Stimulated activated CD8-positive, alpha-beta memory T cell treated with anti-CD3 and anti-CD28 coated beads, Interleukin-15, amount 100 ng/mL, for 24 hours (primary cell): ENCODE data around the gene ADCY5.

ENCODE experiments used
- DNase-seq: peaks from one replicate; pipeline ENCODE4 v3.0.0-alpha.2; 2020; ENCODE audit warnings: low read depth

ADCY5 gene

DNA sequence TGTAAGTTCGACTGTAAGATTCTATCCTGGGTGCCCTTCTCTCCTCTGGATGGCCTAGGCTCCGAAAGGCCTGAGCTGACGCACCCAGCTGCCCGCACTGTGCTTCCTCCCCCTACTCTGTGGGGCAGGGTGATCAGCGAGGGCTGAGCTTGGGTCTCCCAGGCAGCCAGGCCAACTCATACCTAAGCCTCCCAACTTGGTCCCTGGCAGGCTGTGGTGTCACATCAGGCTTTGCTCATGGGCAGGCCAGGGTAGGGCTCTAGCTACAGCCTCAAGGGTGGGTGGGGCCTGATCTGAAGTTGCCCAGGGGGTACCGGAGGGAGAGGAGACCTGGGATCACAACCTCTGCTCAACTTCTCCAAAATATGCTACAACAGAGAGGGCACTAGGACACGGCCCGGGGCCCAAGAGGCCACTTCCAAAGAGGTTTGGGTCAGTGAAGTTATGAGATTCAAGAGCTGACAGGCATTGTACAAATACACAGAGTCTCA is 123.1 kb downstream of the ADCY5 start:
- no peak for DNase-seq

DNA sequence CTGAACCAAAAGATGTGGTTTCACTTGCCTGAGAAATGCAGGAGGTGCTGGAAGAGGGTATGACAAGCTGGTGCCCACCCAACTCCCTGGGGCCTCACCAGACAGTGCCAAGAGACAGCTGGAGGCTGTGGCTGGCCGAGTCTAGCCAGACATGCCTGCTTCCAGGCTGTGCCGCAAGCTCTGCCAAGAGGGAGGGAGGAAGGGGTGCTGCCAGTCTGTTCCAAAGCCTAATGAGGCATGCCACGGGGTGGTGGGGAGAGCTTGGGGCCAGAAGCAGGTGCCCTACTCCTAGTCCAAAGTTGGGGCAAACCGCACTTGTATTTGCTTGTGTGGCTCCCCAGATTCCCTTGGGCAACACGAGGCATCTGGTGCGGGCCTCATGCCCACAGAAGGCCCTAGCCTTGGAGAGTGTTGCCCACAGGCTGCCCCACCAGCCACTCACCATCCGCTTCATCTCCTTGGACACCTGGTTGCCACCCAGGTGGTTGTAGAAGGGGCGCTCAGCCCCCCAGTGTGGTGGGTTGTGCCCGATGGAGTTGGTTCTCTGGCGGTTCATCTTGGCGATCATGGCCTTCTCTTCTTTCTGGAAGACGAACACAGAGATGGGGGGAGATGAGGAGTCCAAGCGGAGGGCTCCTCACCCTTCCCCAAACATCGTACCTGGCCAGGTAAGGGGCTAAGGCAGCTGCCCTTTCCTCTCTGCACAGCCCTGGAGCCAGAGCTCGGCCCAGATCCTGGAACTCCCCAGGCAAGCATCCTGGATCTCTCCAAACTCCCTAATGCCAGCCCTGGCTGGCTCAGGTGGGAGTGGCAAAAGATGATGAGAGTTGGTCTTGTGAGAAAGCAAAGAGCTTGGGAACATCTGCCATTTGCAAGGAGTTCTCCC is 123.8 kb downstream of the ADCY5 start:
- DNase-seq = no peak

DNA sequence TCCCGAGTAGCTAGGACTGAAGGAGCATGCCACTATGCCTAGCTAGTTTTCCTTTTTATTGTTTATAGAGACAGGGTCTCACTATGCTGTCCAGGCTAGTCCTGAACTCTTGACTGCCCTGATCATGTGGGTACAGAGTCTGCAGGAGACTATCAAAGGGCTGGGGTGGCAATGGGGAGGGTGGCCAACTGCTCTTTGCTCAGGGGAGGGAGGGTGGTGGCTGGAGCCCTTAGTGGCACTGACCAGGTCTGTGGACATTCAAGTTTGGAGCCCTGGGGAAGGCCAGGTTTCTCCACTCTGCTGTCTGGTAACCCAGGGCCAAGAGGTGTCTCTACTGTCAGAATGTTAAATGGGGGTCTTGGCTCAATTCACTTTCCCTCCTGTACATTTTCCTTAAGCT is 125.1 kb downstream of the ADCY5 start:
- DNase-seq = no peak

DNA sequence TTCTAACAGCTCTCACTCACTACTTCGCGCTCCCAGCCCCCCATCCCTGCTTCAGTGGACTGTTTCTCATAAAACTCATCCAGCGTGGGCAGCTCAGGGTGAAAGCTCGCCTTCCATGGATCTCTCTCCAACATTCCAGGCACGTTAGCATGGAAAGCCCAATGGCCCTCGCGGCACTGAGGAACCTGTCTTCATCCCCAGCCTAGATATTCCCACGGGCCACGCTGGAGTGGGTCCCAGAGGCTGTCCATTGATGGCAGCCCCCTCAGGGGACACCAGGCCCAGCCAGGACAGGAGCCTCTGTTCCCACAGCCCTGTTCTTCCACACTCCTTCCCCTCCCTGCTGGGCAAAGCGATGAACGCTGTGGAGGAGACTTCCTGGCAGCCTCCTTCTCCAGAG is 126.0 kb downstream of the ADCY5 start:
- no peak for DNase-seq

DNA sequence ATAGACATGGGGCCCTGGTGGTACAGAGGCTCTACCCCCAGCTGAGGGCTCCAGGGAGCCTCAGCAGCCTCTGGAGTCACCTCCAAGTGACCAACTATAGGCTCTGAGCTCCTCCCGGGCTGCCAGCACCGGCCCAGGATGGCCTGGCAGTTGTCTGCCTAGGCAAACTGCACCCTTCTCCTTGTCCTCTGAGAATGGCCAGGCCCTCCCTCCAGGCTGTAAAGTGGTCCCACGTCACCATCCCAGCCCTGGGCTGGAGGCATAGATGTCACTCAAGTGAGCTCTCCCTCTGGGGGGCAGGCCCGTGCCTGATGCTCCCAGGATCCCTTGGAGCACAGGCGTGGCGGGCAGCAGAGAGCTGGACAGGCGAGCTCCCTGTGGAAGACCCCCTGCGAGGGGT is 127.1 kb downstream of the ADCY5 start:
- no peak for DNase-seq

DNA sequence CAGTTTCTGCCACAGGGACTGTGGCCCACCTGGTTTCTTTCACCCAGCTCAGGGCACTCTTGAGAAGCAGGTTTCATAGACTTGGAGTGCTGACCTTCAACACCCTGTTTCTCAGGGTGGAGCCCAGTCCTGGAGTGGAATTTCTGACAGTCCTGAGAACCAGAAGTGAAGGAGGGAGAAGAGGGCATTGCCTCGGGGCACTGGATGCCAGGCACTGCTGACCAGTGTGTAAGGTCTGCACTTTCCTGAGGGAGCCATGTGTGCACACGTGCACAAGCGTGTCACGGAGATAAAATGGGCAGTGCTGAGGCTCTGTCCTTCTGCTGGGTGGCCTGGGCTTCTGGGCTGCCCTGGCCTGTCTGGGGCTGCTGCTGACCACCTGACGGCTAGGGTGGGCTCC is 128.7 kb downstream of the ADCY5 start:
- DNase-seq = no peak

DNA sequence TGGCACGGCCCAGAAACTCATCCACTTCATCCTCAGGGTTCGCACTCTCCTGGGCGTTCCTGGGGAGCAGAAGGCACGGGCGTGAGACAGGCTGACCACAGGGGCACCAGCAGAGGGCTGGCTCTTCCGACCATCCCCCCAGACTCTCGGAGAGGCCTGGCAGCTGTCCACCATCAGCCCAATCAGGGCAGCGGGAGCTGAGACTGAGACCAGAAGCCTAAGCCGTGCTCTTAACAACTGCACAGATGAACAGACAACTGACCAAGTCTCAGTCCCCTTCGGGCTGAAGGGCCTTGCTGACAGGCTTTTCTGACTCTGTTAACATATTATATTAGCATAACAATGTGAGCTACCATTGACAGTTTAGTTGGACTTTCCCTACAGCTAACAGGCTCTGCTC is 129.1 kb downstream of the ADCY5 start:
- no peak for DNase-seq

DNA sequence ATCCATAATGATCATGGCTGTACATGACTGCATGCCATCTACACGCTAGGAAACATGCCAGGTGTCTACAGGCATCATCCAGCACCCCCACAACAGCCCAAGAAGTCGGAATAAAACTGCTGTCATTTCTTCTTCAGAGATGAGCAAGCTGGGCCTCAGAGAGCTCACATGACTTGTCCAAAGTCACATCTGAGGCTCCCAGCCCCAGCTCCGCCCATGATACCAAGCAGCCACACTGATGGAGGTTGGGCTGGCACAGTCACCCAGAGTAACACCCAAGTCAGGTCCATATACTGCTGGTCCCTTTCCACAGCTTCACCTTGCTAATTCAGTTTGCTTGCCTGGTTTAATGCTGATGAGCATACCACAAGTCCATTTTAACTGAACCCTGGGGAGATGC is 130.5 kb downstream of the ADCY5 start:
- DNase-seq = no peak

DNA sequence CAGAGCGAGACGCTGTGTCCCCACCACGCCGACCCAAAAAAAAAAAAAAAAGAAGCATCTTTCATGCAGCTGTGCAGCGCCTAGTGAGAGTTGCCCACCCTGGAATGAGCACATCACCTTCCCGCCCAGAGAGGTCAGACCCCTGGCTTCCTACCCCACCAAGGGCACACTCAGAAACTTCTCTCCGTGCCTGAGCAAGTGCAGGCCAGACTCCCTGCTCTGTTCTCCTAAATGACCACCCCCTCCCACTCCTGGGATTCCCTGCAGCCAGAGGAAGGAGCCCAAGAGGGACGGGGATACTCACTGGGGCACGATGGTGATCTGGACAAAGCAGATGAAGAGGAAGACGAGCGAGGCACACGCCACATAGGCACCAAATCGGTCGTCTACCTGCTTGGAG is 131.2 kb downstream of the ADCY5 start:
- no peak for DNase-seq

DNA sequence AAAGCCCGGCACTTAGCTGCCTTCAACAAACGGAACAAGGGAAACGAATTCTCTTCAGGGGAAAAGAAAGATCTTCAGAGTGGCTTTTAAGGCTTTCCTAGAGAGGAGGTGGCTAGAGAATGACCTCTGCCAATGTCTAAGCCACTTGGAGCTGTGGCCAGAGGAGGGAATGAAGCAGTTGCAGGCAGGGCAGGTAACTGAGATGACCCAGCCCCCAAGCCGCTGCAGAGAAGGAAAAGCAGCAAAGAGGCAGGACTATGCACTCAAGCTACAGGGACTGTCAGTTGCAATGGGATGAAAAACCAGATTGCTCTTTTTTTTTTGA is 133.7 kb downstream of the ADCY5 start:
- no peak for DNase-seq

DNA sequence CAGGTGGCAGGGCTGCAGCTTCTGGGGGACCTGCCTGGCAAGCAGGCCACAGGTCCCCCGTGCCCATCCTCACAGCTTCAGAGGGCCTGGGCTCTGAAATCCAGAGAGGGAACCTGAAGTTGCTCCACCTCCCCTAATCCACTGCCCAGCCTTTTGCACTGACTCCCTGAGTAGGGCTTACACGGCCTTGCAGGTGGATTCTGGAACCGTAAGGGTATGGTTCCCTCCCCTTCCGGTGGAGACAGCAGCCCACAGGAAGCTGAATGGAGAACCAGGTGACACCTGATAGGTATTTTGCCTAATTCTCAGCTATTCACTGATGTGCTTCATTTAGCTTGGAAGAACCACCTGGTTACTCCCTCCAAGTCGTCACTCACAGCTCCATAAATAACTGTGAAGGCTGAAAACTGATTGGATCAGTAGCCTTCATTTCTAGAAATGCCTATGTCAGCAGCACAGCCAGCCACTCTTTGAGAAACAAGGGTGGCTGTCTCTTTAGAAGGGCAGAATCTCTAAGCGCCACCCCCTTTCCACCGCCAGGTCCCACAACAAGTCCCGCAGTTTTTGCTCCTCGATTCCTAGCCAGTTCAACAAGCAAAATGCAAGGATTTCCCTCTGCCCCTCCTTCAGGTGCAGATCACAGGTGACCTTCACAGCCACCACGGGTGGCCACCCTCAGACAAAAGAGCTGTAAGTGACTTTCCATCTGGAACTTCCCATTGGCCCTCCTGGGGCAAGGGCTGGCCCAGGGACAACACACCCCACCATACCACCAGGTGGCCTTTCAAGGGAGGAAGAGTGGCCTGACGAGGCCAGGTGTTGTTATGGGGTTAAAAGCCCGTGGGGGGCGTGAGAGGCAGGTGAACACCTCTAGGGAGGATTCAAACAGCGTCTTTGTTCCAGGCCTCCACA is 134.3 kb downstream of the ADCY5 start:
- DNase-seq = no peak

DNA sequence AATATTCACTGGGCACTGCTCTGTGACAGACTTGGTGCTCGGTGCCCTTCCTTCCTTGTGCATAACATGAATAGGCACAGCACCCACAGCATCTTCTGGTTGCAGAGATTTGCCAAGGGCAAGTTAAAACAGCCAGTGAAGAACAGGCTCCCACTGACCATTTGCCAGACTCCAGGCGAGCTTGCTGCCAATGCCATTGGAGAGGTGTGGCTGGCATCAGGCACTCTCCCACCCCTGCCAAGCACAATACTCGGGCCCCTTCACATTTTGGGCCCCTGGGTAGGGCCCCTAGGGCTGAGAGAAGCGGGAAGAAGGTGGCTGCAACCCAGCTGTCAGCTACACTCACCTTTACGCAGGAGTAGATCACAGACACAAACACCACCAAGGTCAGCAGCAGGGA is 135.0 kb downstream of the ADCY5 start:
- DNase-seq = no peak

DNA sequence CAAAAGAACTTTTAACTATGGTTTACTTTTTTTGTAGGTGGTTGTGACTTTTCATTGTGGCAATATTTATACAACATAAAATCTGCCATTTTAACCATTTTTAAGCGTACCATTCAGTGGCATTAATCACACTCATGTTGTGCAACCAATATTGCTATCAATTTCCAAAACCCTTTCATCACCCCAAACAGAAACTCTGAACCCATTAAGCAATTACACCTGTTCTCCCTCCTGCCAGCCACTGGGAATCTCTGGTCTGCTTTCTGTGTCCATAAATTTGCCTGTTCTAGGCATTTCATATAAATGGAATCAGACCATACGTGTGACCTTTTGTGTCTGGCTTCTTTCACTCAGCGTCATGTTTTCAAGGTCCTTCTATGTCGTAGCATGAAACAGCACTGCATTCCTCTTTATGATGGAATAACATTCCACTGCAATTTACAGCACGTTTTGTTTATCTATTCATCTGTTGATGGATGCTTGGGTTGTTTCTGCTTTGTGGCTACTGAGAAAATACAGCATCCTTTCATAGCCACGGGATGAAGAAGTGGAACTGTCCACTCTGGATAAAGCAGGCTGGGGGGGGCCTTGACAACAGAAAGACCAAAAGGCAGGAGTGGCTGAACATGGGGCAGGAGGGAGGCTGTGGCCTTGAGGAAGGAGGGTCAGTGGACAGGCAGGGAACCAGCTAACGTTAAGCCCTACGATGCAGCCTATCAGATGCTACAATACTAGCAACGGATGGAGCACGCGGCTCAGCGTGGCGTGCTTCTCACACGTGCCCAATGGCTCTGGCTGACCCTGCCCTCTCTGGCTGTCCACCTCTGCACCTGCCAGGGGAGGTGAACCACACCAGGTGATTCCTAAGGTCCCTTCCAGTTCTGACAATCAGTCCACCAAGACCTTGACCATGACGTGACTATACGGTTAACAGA is 136.3 kb downstream of the ADCY5 start:
- DNase-seq = no peak

DNA sequence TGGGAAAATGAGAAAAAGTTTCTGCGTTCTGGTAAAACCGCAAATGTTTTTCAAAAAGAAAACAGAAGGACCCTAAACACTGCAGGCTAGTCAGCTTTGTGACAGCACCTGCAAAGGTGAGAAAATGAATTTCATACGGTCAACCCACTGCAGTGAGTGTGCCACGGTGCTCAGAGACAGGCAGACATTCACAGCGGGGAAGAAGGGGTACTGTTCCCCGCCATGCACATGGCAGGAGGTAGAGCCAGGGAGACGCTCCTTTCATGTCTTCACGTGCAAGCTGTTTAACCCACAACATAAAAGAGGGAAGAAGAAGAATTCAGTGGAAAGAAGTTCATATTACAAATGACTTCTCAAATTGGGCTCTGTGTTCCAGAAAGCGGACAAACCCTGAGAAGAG is 137.7 kb downstream of the ADCY5 start:
- DNase-seq = no peak

DNA sequence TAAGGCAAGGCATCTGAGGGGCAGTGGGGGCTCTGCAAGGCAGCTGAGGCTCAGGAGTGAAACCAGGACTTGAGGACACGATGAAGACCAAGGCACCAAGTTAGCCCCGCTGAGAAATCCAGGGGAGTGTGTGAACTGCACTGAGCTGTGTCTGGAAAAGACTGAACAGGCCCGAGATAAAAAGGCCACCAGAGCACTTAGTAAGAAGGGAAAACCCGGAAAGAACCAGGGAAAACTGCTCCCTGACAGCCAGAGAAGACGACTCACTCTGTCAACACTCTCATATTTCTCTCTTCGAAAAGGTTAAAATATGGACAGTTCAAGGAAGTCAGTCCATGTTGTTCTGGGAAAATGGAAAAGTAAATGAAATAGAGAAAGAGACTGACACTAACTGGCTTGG is 138.1 kb downstream of the ADCY5 start:
- no peak for DNase-seq

DNA sequence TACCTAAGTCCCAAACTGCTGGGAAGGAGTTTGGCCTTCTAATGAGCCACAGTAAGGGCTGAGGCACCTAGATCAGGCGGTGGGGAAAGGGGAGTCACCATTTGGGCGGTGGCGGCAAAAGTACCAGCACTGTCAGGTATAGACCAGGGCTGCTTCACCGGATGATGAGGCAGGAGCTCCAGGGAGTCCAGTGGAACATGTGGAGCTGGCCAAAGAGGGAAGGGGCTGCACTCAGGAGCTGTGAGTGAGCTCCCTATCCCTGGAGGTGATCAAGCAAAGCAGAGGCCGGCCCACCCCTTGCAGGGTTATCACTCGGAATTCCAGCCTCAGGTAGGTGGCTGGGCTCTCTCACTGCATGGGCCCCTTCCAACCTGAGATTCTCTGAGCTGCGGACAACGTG is 138.7 kb downstream of the ADCY5 start:
- DNase-seq = no peak

DNA sequence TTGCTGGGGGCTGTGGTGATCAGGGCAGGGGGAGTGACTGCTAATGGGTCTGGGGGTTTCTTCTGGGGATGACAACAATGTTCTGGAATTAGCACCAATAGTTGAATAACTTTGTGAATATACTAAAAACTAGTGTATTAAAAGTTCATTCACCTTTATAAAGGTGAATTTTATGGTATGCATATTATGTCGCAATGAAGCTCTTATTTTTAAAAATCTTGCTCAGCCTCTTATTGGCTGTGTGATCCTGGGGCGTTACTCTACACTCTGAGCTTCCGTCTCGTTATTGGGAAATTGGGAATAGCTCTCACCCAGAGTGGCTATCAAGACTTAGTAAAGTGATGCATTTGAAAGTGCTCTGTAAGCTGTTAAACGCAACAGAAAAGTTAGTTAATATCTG is 141.8 kb downstream of the ADCY5 start:
- DNase-seq = no peak

DNA sequence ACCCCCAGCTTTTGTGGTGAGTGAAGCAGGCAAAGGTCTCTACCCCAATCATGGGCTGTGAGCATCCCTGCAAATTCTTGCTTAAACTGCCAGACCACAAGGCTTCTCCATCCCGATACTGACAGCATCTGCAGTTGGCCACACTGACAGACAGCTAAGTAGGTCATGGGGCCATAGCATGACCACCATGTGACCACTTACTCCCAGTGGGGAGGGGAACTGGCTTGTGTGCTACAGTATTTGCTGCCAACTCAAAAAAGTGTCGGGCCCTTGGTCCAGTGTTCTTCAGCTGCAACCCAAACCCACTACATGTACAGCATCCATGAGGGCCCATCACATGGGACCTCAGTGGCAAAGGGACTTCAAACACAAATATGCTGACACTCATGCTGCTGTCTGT is 143.7 kb downstream of the ADCY5 start:
- no peak for DNase-seq

DNA sequence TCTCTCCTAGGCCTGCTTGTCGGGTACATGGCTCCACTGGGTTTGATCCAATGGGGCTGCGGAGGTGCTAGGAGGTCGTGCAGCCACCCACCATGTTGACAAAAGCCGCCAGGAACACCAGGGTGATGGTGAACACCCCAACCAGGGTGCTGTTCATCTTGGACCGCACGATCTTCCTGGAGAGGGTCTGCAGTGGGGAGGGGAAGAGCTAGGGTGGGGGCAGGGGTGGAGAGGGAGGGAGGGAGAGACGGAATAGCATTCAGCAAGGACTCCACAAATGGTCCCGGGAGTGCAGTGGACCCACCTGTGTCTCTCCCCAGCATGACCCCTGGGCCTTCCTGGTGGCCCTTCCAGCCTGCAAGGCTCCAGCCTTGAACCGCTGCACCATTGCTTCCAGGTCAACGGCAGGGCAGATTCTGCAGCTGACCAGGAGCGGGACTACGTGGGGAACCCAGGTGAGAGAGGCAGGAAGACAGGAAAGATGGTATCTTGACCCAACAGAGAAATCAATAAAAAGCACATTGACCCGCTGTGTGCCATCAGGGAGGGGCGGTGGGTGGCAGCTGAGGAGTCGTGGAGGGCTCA is 144.8 kb downstream of the ADCY5 start:
- DNase-seq = no peak

DNA sequence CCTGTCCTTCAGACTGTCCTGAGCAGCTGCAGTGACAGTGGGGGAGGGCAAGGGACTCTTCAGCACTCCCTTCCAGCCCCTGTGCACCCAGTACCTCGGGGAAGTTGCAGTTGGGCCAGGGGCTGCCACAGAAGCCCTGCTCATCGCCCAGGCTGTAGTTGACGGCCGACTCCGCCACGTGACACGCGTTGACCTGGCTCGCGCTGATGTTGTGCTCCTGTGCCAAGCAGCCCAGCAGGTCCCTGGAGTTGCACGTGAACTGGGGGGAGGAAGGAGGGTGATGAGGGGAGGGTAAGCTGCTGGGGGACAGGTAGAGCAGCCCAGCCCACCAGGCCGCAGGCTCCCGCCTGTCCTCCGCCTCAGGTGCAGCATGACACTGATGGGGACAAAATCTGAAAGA is 145.9 kb downstream of the ADCY5 start:
- DNase-seq = no peak

DNA sequence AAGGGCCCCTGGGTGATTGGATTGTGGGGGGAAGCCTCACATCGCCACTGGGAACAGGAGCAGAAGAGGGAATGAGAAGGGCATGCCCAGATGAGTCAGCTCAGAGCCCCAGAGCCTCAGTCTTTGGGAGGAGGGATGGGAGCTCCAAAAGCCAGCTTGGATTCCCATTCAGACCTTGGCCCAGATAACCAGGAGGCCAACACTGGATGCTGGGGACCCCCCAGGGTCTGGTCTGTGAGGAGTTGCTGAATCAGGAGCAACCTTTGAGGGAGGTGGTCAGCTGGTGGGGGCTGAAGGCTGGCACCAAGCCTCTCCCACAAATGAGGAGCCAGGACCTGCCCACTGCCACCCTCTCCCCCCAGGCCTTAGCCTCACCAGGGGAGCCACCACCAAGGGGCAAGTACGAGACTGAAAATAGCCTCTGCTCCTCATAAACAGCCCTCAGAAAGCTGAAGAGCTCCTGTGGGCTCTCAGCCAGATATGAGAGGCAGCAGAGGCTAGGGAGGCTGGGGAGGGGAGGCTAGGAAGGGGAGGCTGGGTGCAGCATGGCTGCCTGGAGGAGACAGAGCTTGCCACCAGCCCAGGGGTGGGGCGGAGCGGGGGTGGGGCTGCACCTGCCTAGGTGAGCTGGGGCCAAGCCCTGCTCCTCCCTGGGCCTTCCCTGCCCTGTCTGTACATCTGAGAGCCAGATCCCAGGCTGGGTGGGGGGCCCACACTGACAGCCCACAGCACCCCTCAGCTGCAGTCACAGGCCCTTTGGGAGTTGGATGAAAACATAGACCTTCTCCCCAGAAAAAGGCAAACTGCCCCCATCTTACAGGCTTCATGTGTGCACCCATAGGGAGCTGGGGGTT is 147.3 kb downstream of the ADCY5 start:
- no peak for DNase-seq
